ENCODE results near the gene LRIG1.

DNA sequence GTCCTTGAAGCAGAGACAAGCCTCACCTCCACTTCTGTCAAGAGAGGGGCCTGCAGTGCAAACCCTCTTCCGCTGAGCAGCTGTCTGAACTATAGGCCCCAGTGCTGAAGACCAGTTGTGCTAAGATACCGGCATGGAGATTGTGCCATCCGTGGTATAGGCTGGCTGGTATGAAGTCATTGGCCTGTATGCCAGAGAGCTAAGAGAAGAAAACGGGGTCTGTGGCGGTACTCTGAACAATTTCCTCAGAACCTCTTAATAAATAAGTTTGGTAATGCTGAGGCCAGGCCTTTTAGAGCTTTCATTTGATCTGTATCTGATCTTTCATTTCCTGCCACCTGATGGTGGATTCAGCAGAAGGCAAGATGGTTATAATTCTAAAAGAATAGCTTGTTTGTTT lies 123.0 kb downstream of the LRIG1 start:
- TF ChIP-seq, protein P1, sequence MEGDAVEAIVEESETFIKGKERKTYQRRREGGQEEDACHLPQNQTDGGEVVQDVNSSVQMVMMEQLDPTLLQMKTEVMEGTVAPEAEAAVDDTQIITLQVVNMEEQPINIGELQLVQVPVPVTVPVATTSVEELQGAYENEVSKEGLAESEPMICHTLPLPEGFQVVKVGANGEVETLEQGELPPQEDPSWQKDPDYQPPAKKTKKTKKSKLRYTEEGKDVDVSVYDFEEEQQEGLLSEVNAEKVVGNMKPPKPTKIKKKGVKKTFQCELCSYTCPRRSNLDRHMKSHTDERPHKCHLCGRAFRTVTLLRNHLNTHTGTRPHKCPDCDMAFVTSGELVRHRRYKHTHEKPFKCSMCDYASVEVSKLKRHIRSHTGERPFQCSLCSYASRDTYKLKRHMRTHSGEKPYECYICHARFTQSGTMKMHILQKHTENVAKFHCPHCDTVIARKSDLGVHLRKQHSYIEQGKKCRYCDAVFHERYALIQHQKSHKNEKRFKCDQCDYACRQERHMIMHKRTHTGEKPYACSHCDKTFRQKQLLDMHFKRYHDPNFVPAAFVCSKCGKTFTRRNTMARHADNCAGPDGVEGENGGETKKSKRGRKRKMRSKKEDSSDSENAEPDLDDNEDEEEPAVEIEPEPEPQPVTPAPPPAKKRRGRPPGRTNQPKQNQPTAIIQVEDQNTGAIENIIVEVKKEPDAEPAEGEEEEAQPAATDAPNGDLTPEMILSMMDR (IDR thresholded peaks at IDR 0.05): no peak
- TF ChIP-seq POLR2A (IDR thresholded peaks at IDR 0.05): no peak

Measured in sigmoid colon (tissue), 3 donors.